ENCODE data around the gene HSH2D.

HSH2D gene

GRCh38 chr19:16202320-16203255 lies 59.1 kb downstream of the HSH2D start:
- Mint-ChIP-seq H3K4me3 (peak overlapping the region; percentile 18), H3K27me3 (no peaks in the 10 kb centered on the region), H3K36me3 (ENCODE audit: low read depth) (peaks cover 27% of the 10 kb centered on the region), H3K9me3 (no peaks in the 10 kb centered on the region), H3K27ac (peak overlapping the region; percentile 76), H3K4me1 (peaks cover 65% of the 10 kb centered on the region)
- ATAC-seq (no peak), DNase-seq (no peak)

- peaks cover 71% of the 10 kb centered on the region for H3K4me1 Mint-ChIP-seq
These were observed 59.9 kb downstream of the HSH2D start for GRCh38 chr19:16203256-16204004.

GRCh38 chr19:16204005-16204294 lies 60.5 kb downstream of the HSH2D start:
- H3K4me3 Mint-ChIP-seq: no peak overlapping the region
- H3K4me1 Mint-ChIP-seq: peaks cover 71% of the 10 kb centered on the region
- DNase-seq (no peak), ATAC-seq (no peak)
- H3K36me3 Mint-ChIP-seq (ENCODE audit: low read depth): peaks cover 38% of the 10 kb centered on the region
- H3K9me3 Mint-ChIP-seq: no peaks in the 10 kb centered on the region
- no peaks in the 10 kb centered on the region for H3K27me3 Mint-ChIP-seq
- H3K27ac Mint-ChIP-seq: no peak overlapping the region

More at GRCh38 chr19:16203256-16204004, 59.9 kb downstream of the HSH2D start:
- no peaks in the 10 kb centered on the region for H3K27me3 Mint-ChIP-seq
- no peaks in the 10 kb centered on the region for H3K9me3 Mint-ChIP-seq
- DNase-seq (no peak), ATAC-seq (no peak)
- no peak overlapping the region for H3K4me3 Mint-ChIP-seq
- H3K27ac Mint-ChIP-seq: no peak overlapping the region
- peaks cover 33% of the 10 kb centered on the region for H3K36me3 Mint-ChIP-seq (ENCODE audit: low read depth)

GRCh38 chr19:16205205-16206045 lies 61.9 kb downstream of the HSH2D start:
- Mint-ChIP-seq H3K4me1 (peaks cover 72% of the 10 kb centered on the region), H3K36me3 (ENCODE audit: low read depth) (peaks cover 52% of the 10 kb centered on the region), H3K9me3 (no peaks in the 10 kb centered on the region), H3K27ac (no peak overlapping the region), H3K4me3 (no peak overlapping the region), H3K27me3 (no peaks in the 10 kb centered on the region)
- DNase-seq (no peak), ATAC-seq (no peak)

- Mint-ChIP-seq H3K27ac (peak overlapping the region; percentile 80), H3K9me3 (no peaks in the 10 kb centered on the region), H3K4me1 (peaks cover 68% of the 10 kb centered on the region), H3K4me3 (no peak overlapping the region), H3K27me3 (no peaks in the 10 kb centered on the region), H3K36me3 (ENCODE audit: low read depth) (peaks cover 54% of the 10 kb centered on the region)
- ATAC-seq (no peak), DNase-seq (no peak)
These were observed 62.6 kb downstream of the HSH2D start for GRCh38 chr19:16206046-16206605.

- H3K4me3 Mint-ChIP-seq: peak overlapping the region; percentile 46
- ATAC-seq: no peak
- no peak for DNase-seq
- H3K27me3 Mint-ChIP-seq: no peaks in the 10 kb centered on the region
- peaks cover 1% of the 10 kb centered on the region for H3K9me3 Mint-ChIP-seq
- H3K4me1 Mint-ChIP-seq: peaks cover 65% of the 10 kb centered on the region
- H3K27ac Mint-ChIP-seq: peak overlapping the region; percentile 84
- H3K36me3 Mint-ChIP-seq (ENCODE audit: low read depth): peaks cover 57% of the 10 kb centered on the region
These were observed 63.2 kb downstream of the HSH2D start for GRCh38 chr19:16206637-16207036.

GRCh38 chr19:16207063-16207462 lies 63.6 kb downstream of the HSH2D start:
- DNase-seq: no peak

GRCh38 chr19:16207490-16208025 lies 64.1 kb downstream of the HSH2D start:
- ATAC-seq: peak; percentile 69
- no peak for DNase-seq

More at GRCh38 chr19:16207063-16207462, 63.6 kb downstream of the HSH2D start:
- Mint-ChIP-seq H3K27ac (peak overlapping the region; percentile 84), H3K27me3 (no peaks in the 10 kb centered on the region), H3K4me3 (peak overlapping the region; percentile 65), H3K36me3 (ENCODE audit: low read depth) (peaks cover 60% of the 10 kb centered on the region), H3K4me1 (peaks cover 65% of the 10 kb centered on the region), H3K9me3 (peaks cover 5% of the 10 kb centered on the region)
- ATAC-seq: no peak

More at GRCh38 chr19:16207490-16208025, 64.1 kb downstream of the HSH2D start:
- Mint-ChIP-seq H3K36me3 (ENCODE audit: low read depth) (peaks cover 60% of the 10 kb centered on the region), H3K4me1 (peaks cover 65% of the 10 kb centered on the region), H3K4me3 (peak overlapping the region; percentile 65), H3K27ac (peak overlapping the region; percentile 84), H3K9me3 (peaks cover 10% of the 10 kb centered on the region), H3K27me3 (no peaks in the 10 kb centered on the region)
